ENCODE results near the gene TCF7. TPM values are rescaled to one million over a fixed set of nuclear protein-coding genes. Genes with fewer than 3 reads are reported as not detected.
A peak's percentile ranks its signal among the peaks of the same experiment; 100 is the strongest.

The TCF7 gene
- total RNA-seq, 1 experiment from 2014 or later, result 18.2 TPM

- Mint-ChIP-seq H3K27ac (no peak overlapping the region), H3K4me3 (peak overlapping the region in 1 of 2 experiments; percentile 82; a peak in 2 of 5 replicates), H3K27me3 (ENCODE audit: low read depth) (peaks cover 33% of the 10 kb centered on the region), H3K9me3 (no peaks in the 10 kb centered on the region; a peak in 1 of 5 replicates), H3K4me1 (peaks cover 7 to 8% of the 10 kb centered on the region in 2 experiments), H3K36me3 (ENCODE audit: insufficient read depth in 1 of 3, low read depth in 3 of 3) (peaks cover 0 to 20% (median 11%) of the 10 kb centered on the region in 3 experiments; a peak in 4 of 7 replicates)
- Histone ChIP-seq H3K4me2 (ENCODE audit: insufficient read depth, insufficient read length, low read length) (no peak overlapping the region), H3K4me1 (ENCODE audit: insufficient read depth, low read length) (no peaks in the 10 kb centered on the region), H3K27ac (ENCODE audit: insufficient read length, low read depth, low read length) (no peak overlapping the region), H2BK120ac (ENCODE audit: low read depth, low read length, poor library complexity, severe bottlenecking) (no peak overlapping the region), H3K79me2 (ENCODE audit: insufficient read depth, low read length) (no peaks in the 10 kb centered on the region), H4K5ac (ENCODE audit: insufficient read length, low read depth, low read length) (no peak overlapping the region), H3K79me1 (ENCODE audit: insufficient read depth, low read depth, low read length, poor library complexity, severe bottlenecking) (no peaks in the 10 kb centered on the region), H3K4ac (ENCODE audit: low read depth, low read length) (no peak overlapping the region), H2AK5ac (ENCODE audit: insufficient read length, low read length) (no peak overlapping the region), H3K9ac (ENCODE audit: extremely low read depth, insufficient read length, low read length) (no peak overlapping the region), H4K20me1 (ENCODE audit: control insufficient read depth, insufficient read depth, insufficient read length) (peaks cover 3% of the 10 kb centered on the region), H2BK12ac (ENCODE audit: insufficient read length, low read depth, low read length) (no peak overlapping the region), H4K91ac (ENCODE audit: insufficient read length, low read depth, low read length) (no peak overlapping the region), H3K56ac (ENCODE audit: insufficient read length, low read depth, low read length) (no peak overlapping the region), H2AFZ (ENCODE audit: low read length) (no peak overlapping the region), H2BK15ac (ENCODE audit: low read depth, low read length) (no peak overlapping the region), H3K23me2 (ENCODE audit: insufficient read length, low read depth, low read length, poor library complexity, severe bottlenecking) (peaks cover 14% of the 10 kb centered on the region), H3T11ph (ENCODE audit: low read length) (no peak overlapping the region), H2BK5ac (ENCODE audit: insufficient read length, low read length) (no peak overlapping the region), H3K9me3 (ENCODE audit: control insufficient read depth, low read depth, low read length) (no peaks in the 10 kb centered on the region), H3K27me3 (ENCODE audit: insufficient read depth, low read length) (peaks cover 22% of the 10 kb centered on the region), H3K14ac (ENCODE audit: insufficient read depth, low read length) (no peak overlapping the region), H4K8ac (replicated peaks; ENCODE audit: insufficient read length, low read depth, low read length) (no peak overlapping the region), H3K23ac (ENCODE audit: insufficient read length, low read depth, low read length) (no peak overlapping the region), H2BK20ac (ENCODE audit: low read depth, low read length, poor library complexity, severe bottlenecking) (no peak overlapping the region), H3K18ac (ENCODE audit: insufficient read length, low read depth, low read length) (no peak overlapping the region)
- WGBS (ENCODE audit: extremely low coverage, insufficient read length, low lambda C conversion rate), result no CpG with 5 or more reads among the region's 10 CpGs
- TF ChIP-seq CTCF (conservative IDR thresholded peaks at IDR 0.05), result no peak
- DNase-seq, result no peak
Observed at GRCh38 chr5:134116286-134116685, 1.8 kb downstream of the TCF7 start.

Measured in H9 (cell line).